GM23248 (cell line): ENCODE data around the gene ARL4A. TPM values are rescaled to one million over a fixed set of nuclear protein-coding genes. Genes with fewer than 3 reads are reported as not detected.
A peak's percentile ranks its signal among the peaks of the same experiment; 100 is the strongest.
"Not testable (repeated sequence)": the region's sequence is repeated elsewhere in the genome, so short reads cannot be mapped to it uniquely, and the experiment has no call there.

Experiments
- DNase-seq: peaks from one replicate; pipeline ENCODE4 v3.0.0-alpha.2; 2015
- H2AFZ ChIP-seq: fragments of 200-600 bp; sonication (generic); 2 replicates; pipeline ENCODE4 v1.6.1; 2016; ENCODE audit warnings: antibody characterized with exemption
- H3F3A ChIP-seq: fragments of 200-600 bp; sonication (generic); 2 replicates; pipeline ENCODE4 v1.6.1; 2016; ENCODE audit warnings: mild to moderate bottlenecking, antibody characterized with exemption, mixed run types; ENCODE audit not compliant: insufficient read depth
- H3K27ac ChIP-seq: fragments of 200-600 bp; sonication (generic); 2 replicates; pipeline ENCODE4 v1.5.1; 2016; ENCODE audit warnings: mild to moderate bottlenecking
- H3K27me3 ChIP-seq: fragments of 200-600 bp; sonication (generic); replicated peaks from 2 replicates; pipeline ENCODE4 v1.6.1; 2016; ENCODE audit warnings: mild to moderate bottlenecking; ENCODE audit not compliant: insufficient read depth
- H3K36me3 ChIP-seq: fragments of 200-600 bp; sonication (generic); 2 replicates; pipeline ENCODE4 v1.6.1; 2016; ENCODE audit warnings: low read depth, mild to moderate bottlenecking
- H3K4me1 ChIP-seq: fragments of 200-600 bp; sonication (generic); 2 replicates; pipeline ENCODE4 v1.6.1; 2016; ENCODE audit warnings: mild to moderate bottlenecking; ENCODE audit not compliant: insufficient read depth
- H3K4me2 ChIP-seq: fragments of 200-600 bp; sonication (generic); one replicate; pipeline ENCODE4 v1.6.1; 2016; ENCODE audit warnings: mild to moderate bottlenecking; ENCODE audit not compliant: unreplicated experiment
- H3K4me3 ChIP-seq: fragments of 200-600 bp; sonication (generic); 2 replicates; pipeline ENCODE4 v1.5.1; 2016; ENCODE audit warnings: mild to moderate bottlenecking
- H3K79me2 ChIP-seq: fragments of 200-600 bp; sonication (generic); 2 replicates; pipeline ENCODE4 v1.6.1; 2016; ENCODE audit warnings: mild to moderate bottlenecking; ENCODE audit not compliant: insufficient read depth
- H3K9ac ChIP-seq: fragments of 200-600 bp; sonication (generic); 2 replicates; pipeline ENCODE4 v1.6.1; 2016; ENCODE audit warnings: mild to moderate bottlenecking
- H3K9me2 ChIP-seq: fragments of 200-600 bp; sonication (generic); 2 replicates; pipeline ENCODE4 v1.6.1; 2016; ENCODE audit warnings: mixed run types, mild to moderate bottlenecking, moderate library complexity; ENCODE audit not compliant: insufficient read depth
- H3K9me3 ChIP-seq: fragments of 200-600 bp; sonication (generic); one replicate; pipeline ENCODE4 v1.6.1; 2017; ENCODE audit warnings: low read depth
- H4K20me1 ChIP-seq: fragments of 200-600 bp; sonication (generic); 2 replicates; pipeline ENCODE4 v1.6.0; 2016; ENCODE audit not compliant: insufficient read depth
- EZH2 ChIP-seq: fragments of 200-600 bp; sonication (generic); IDR thresholded peaks from 2 replicates; pipeline ENCODE4 v1.6.1; 2018; ENCODE audit warnings: antibody characterized with exemption, mild to moderate bottlenecking; ENCODE audit not compliant: insufficient read depth, poor library complexity, severe bottlenecking
- EZH2phosphoT487 ChIP-seq: fragments of 200-600 bp; sonication (generic); IDR thresholded peaks from 2 replicates; pipeline ENCODE4 v1.6.1; 2018; ENCODE audit warnings: antibody characterized with exemption, moderate library complexity, mild to moderate bottlenecking, low read depth; ENCODE audit not compliant: insufficient read depth
- WGBS, 2 experiments: methylation state at CpG; one replicate each; pipeline ENCODE4 v1.1.6; 2015 to 2017; ENCODE audit warnings: low lambda C conversion rate in 2 of 2, low coverage in 1 of 2; ENCODE audit errors: missing lambda C conversion rate in 2 of 2; 5-methylcytosine and 5-hydroxymethylcytosine counted together
- in situ Hi-C: fragments of 300-500 bp; cut with MboI; formaldehyde crosslinking; loops from 2 replicates; pipeline ENCODE4 v1.15.0; 2020
- polyA plus RNA-seq: library from polyadenylated mRNA; unstranded; fragments of >200 nt; fragmentation: Nextera tagmentation; extraction: Ambion mirVana; gene quantifications from 2 replicates; pipeline ENCODE4 v1.2.1, GENCODE V29; 2016
- total RNA-seq: library from RNA; depleted of rRNA; stranded (reverse); fragments of >200 nt; shearing (Covaris generic); gene quantifications from 2 replicates; pipeline ENCODE4 v1.2.3, GENCODE V29; 2014

The ARL4A gene
- total and polyA plus RNA-seq, 2 experiments from 2014 or later: 17.5 to 20.9 TPM

GRCh38 chr7:12670000-12670729 is 17.3 kb upstream of the ARL4A start:
- peaks cover 6% of the 10 kb centered on the region; the same call in 1 of the 2 replicates for H3F3A ChIP-seq
- H3K4me2 ChIP-seq: no peak overlapping the region
- WGBS, 2 experiments: 36 to 41% methylated on average over 1 of the region's 1 CpG
- no peak for TF ChIP-seq EZH2
- TF ChIP-seq EZH2phosphoT487: no peak
- H3K36me3 ChIP-seq: no peaks in the 10 kb centered on the region
- peak; percentile 42 for DNase-seq
- no peaks in the 10 kb centered on the region for H4K20me1 ChIP-seq
- in situ Hi-C loops: no loop called here
- H3K27ac ChIP-seq: no peak overlapping the region
- no peak overlapping the region for H2AFZ ChIP-seq
- H3K4me1 ChIP-seq: peaks cover 15% of the 10 kb centered on the region
- no peak overlapping the region for H3K4me3 ChIP-seq
- H3K9me3 ChIP-seq: no peaks in the 10 kb centered on the region
- H3K9ac ChIP-seq: no peak overlapping the region
- no peaks in the 10 kb centered on the region for H3K9me2 ChIP-seq
- no peaks in the 10 kb centered on the region for H3K27me3 ChIP-seq
- no peaks in the 10 kb centered on the region for H3K79me2 ChIP-seq

- no peak overlapping the region for H3K9ac ChIP-seq
- no peak overlapping the region for H3K4me2 ChIP-seq
- no peaks in the 10 kb centered on the region for H3K36me3 ChIP-seq
- H3K4me3 ChIP-seq: no peak overlapping the region
- no peaks in the 10 kb centered on the region for H4K20me1 ChIP-seq
- no peak overlapping the region for H2AFZ ChIP-seq
- DNase-seq: no peak
- WGBS, 2 experiments: 52 to 62% methylated on average over 5 to 6 of the region's 6 CpGs
- H3F3A ChIP-seq: peaks cover 6% of the 10 kb centered on the region; the same call in 1 of the 2 replicates
- no peaks in the 10 kb centered on the region for H3K9me2 ChIP-seq
- no peaks in the 10 kb centered on the region for H3K79me2 ChIP-seq
- no peak overlapping the region for H3K27ac ChIP-seq
- H3K4me1 ChIP-seq: peaks cover 15% of the 10 kb centered on the region
- no peaks in the 10 kb centered on the region for H3K9me3 ChIP-seq
- no peaks in the 10 kb centered on the region for H3K27me3 ChIP-seq
- in situ Hi-C loops: no loop called here
- no peak for TF ChIP-seq EZH2phosphoT487
- TF ChIP-seq EZH2: no peak
Measured at GRCh38 chr7:12670743-12671520, 16.5 kb upstream of the ARL4A start.

GRCh38 chr7:12673436-12673835 is 14.0 kb upstream of the ARL4A start:
- H3K4me2 ChIP-seq, H4K20me1 ChIP-seq, H3K9me3 ChIP-seq, H3K36me3 ChIP-seq, H3K4me3 ChIP-seq, H3K27ac ChIP-seq, H3K9ac ChIP-seq, H2AFZ ChIP-seq, H3K79me2 ChIP-seq, H3K27me3 ChIP-seq, H3K9me2 ChIP-seq, in situ Hi-C loops, H3F3A ChIP-seq, DNase-seq: not testable (repeated sequence)
- WGBS, 2 experiments: 73 to 76% methylated on average over 7 of the region's 7 CpGs
- peaks cover 15% of the 10 kb centered on the region for H3K4me1 ChIP-seq

- Histone ChIP-seq H3K27me3 (no peaks in the 10 kb centered on the region), H3K9me2 (no peaks in the 10 kb centered on the region), H2AFZ (no peak overlapping the region), H3F3A (peaks cover 6% of the 10 kb centered on the region; the same call in 1 of the 2 replicates), H4K20me1 (no peaks in the 10 kb centered on the region), H3K4me3 (no peak overlapping the region), H3K9me3 (no peaks in the 10 kb centered on the region), H3K79me2 (no peaks in the 10 kb centered on the region), H3K36me3 (no peaks in the 10 kb centered on the region), H3K27ac (no peak overlapping the region), H3K4me1 (peaks cover 15% of the 10 kb centered on the region), H3K4me2 (no peak overlapping the region), H3K9ac (no peak overlapping the region)
- WGBS, 2 experiments: 81 to 87% methylated on average over 2 of the region's 2 CpGs
- TF ChIP-seq EZH2phosphoT487 (no peak), EZH2 (no peak)
- DNase-seq: no peak
- in situ Hi-C loops: no loop called here
Measured at GRCh38 chr7:12674053-12674452, 13.4 kb upstream of the ARL4A start.
